H1 (cell line): Measurements from ENCODE around the gene FXN. TPM values are rescaled to one million over a fixed set of nuclear protein-coding genes. Genes with fewer than 3 reads are reported as not detected.

Experiments used
- CTCF ChIA-PET: fragments of 300-600 bp; sonication (Branson Sonifier 250); formaldehyde crosslinking; loops from one replicate; lab custom pipeline; 2021; ENCODE audit not compliant: partially characterized antibody; lab: Charles Lee
- POLR2A ChIA-PET: fragments of 300-600 bp; sonication (Branson Sonifier 250); formaldehyde crosslinking; loops from one replicate; lab custom pipeline; 2021; ENCODE audit warnings: inconsistent platforms; ENCODE audit not compliant: partially characterized antibody; lab: Charles Lee
- DNase-seq, 2 experiments: peaks; one replicate each; pipeline versions ENCODE4 v3.0.0 to v3.0.0-alpha.2; 2010 to 2022; ENCODE audit warnings: low spot score in 2 of 2, low read depth in 1 of 2, mixed read lengths in 1 of 2
- FAIRE-seq: peaks from 2 replicates; lab custom pipeline; 2011; peaks lifted over from hg19 to GRCh38; lab: Jason Lieb, UNC
- H2AFZ ChIP-seq: 2 replicates; pipeline ENCODE4 v1.8.1; 2012; ENCODE audit warnings: low read length, inconsistent platforms
- H2AK5ac ChIP-seq: 2 replicates; pipeline ENCODE4 v1.6.1; 2013; ENCODE audit warnings: low read depth, low read length
- H2BK120ac ChIP-seq: replicated peaks from 2 replicates; pipeline ENCODE3; 2013; ENCODE audit warnings: low read depth, low read length, inconsistent platforms
- H2BK12ac ChIP-seq: 2 replicates; pipeline ENCODE4 v1.6.1; 2013; ENCODE audit warnings: low read depth, low read length
- H2BK15ac ChIP-seq: 2 replicates; pipeline ENCODE4 v1.6.1; 2013; ENCODE audit warnings: low read length
- H2BK20ac ChIP-seq: 2 replicates; pipeline ENCODE4 v1.6.1; 2013; ENCODE audit warnings: low read length
- H2BK5ac ChIP-seq: 2 replicates; pipeline ENCODE4 v1.6.1; 2013; ENCODE audit warnings: low read depth, low read length
- H3K14ac ChIP-seq: 2 replicates; pipeline ENCODE4 v1.6.1; 2013; ENCODE audit warnings: inconsistent platforms; ENCODE audit not compliant: insufficient read length
- H3K18ac ChIP-seq: 2 replicates; pipeline ENCODE4 v1.6.1; 2013; ENCODE audit warnings: low read length; ENCODE audit errors: extremely low read depth
- H3K23ac ChIP-seq: 2 replicates; pipeline ENCODE4 v1.6.1; 2013; ENCODE audit warnings: inconsistent platforms; ENCODE audit not compliant: insufficient read length
- H3K23me2 ChIP-seq: 2 replicates; pipeline ENCODE4 v1.6.1; 2013; ENCODE audit warnings: low read depth, low read length
- H3K27ac ChIP-seq: 2 replicates; pipeline ENCODE4 v1.6.1; 2011; ENCODE audit warnings: low read depth, low read length, inconsistent platforms
- H3K27me3 ChIP-seq, 4 experiments: replicated peaks in 1 of 4; 1 replicate in 1 of 4; 2 replicates in 3 of 4; pipeline versions ENCODE4 v1.6.1 to v1.8.1; 2011 to 2013; ENCODE audit warnings: low read length in 3 of 4, mild to moderate bottlenecking in 3 of 4, inconsistent platforms in 2 of 4, mixed read lengths in 2 of 4, moderate library complexity in 1 of 4; ENCODE audit not compliant: control insufficient read depth in 3 of 4, insufficient read depth in 3 of 4; ENCODE audit errors: extremely low read depth in 1 of 4
- H3K36me3 ChIP-seq, 4 experiments: 2 replicates each; pipeline versions ENCODE4 v1.6.1 to v1.8.1; 2011 to 2013; ENCODE audit warnings: mild to moderate bottlenecking in 4 of 4, low read length in 3 of 4, moderate library complexity in 2 of 4, control low read depth in 1 of 4, inconsistent platforms in 1 of 4; ENCODE audit not compliant: insufficient read depth in 4 of 4, control insufficient read depth in 2 of 4
- H3K4ac ChIP-seq: replicated peaks from 2 replicates; pipeline ENCODE3; 2013; ENCODE audit warnings: low read length, low read depth, mixed read lengths, inconsistent platforms; ENCODE audit not compliant: insufficient read length
- H3K4me1 ChIP-seq, 4 experiments: replicated peaks in 1 of 4; 1 replicate in 1 of 4; 2 replicates in 3 of 4; pipeline versions ENCODE4 v1.6.1 to v1.8.1; 2011 to 2013; ENCODE audit warnings: low read length in 3 of 4, inconsistent platforms in 2 of 4, mixed read lengths in 1 of 4; ENCODE audit not compliant: insufficient read depth in 4 of 4, control insufficient read depth in 3 of 4
- H3K4me2 ChIP-seq, 2 experiments: 2 replicates each; pipeline versions ENCODE4 v1.6.1 to v1.8.1; 2011 to 2013; ENCODE audit warnings: low read depth in 2 of 2, low read length in 2 of 2, control low read depth in 1 of 2, inconsistent platforms in 1 of 2, mild to moderate bottlenecking in 1 of 2; ENCODE audit not compliant: insufficient read depth in 1 of 2
- H3K4me3 ChIP-seq, 4 experiments: fragments of 200-600, 300-600 bp in 1 of 4; sonication (generic), shearing (Covaris generic), sonication (Bioruptor Twin) in 1 of 4; 2 replicates each; pipeline versions ENCODE4 v1.5.1 to v1.8.1; 2011 to 2016; ENCODE audit warnings: low read length in 4 of 4, low read depth in 3 of 4, control low read depth in 2 of 4, inconsistent platforms in 2 of 4, mild to moderate bottlenecking in 2 of 4, mixed read lengths in 1 of 4, moderate library complexity in 1 of 4; ENCODE audit not compliant: insufficient read depth in 2 of 4; ENCODE audit errors: extremely low read depth in 1 of 4
- H3K56ac ChIP-seq: replicated peaks from 2 replicates; pipeline ENCODE3; 2013; ENCODE audit warnings: low read depth, mild to moderate bottlenecking, mixed read lengths, low read length, inconsistent platforms; ENCODE audit not compliant: insufficient read length
- H3K79me1 ChIP-seq: 2 replicates; pipeline ENCODE4 v1.6.1; 2013; ENCODE audit warnings: low read depth, low read length, control low read depth
- H3K79me2 ChIP-seq, 2 experiments: 2 replicates each; pipeline versions ENCODE4 v1.6.1 to v1.8.1; 2012 to 2013; ENCODE audit warnings: low read length in 2 of 2, mild to moderate bottlenecking in 2 of 2, inconsistent platforms in 1 of 2; ENCODE audit not compliant: insufficient read depth in 2 of 2, control insufficient read depth in 1 of 2
- H3K9ac ChIP-seq, 4 experiments: replicated peaks in 1 of 4; 1 replicate in 1 of 4; 2 replicates in 3 of 4; pipeline versions ENCODE4 v1.6.1 to v1.8.1; 2011 to 2013; ENCODE audit warnings: low read depth in 3 of 4, low read length in 3 of 4, control low read depth in 2 of 4, mild to moderate bottlenecking in 2 of 4, moderate library complexity in 2 of 4, inconsistent platforms in 1 of 4; ENCODE audit errors: extremely low read depth in 1 of 4
- H3K9me3 ChIP-seq, 2 experiments: 2 replicates each; pipeline versions ENCODE4 v1.6.1 to v1.8.1; 2012 to 2013; ENCODE audit warnings: mild to moderate bottlenecking in 2 of 2, moderate library complexity in 2 of 2, control low read depth in 1 of 2, inconsistent platforms in 1 of 2, low read depth in 1 of 2, low read length in 1 of 2, mixed read lengths in 1 of 2; ENCODE audit not compliant: insufficient read depth in 2 of 2
- H4K20me1 ChIP-seq, 2 experiments: replicated peaks in 1 of 2; 2 replicates each; pipeline versions ENCODE3 to v1.8.1; 2011 to 2013; ENCODE audit warnings: inconsistent platforms in 2 of 2, low read length in 2 of 2, mild to moderate bottlenecking in 1 of 2; ENCODE audit not compliant: insufficient read depth in 2 of 2, control insufficient read depth in 1 of 2
- H4K5ac ChIP-seq: 2 replicates; pipeline ENCODE4 v1.6.1; 2013; ENCODE audit warnings: low read length, low read depth, mixed read lengths, inconsistent platforms; ENCODE audit not compliant: insufficient read length
- H4K8ac ChIP-seq: 2 replicates; pipeline ENCODE4 v1.8.0; 2013; ENCODE audit warnings: mild to moderate bottlenecking, moderate library complexity, low read length, inconsistent platforms; ENCODE audit not compliant: insufficient read depth; ENCODE audit errors: extremely low read depth
- H4K91ac ChIP-seq: replicated peaks from 2 replicates; pipeline ENCODE3; 2013; ENCODE audit warnings: low read length, mixed read lengths, inconsistent platforms; ENCODE audit not compliant: insufficient read length
- EP300 ChIP-seq, 2 experiments: IDR thresholded peaks; 1 replicate in 1 of 2; 2 replicates in 1 of 2; pipeline ENCODE4 v1.6.1; 2011 to 2012; ENCODE audit warnings: low read depth in 2 of 2, low read length in 2 of 2, mild to moderate bottlenecking in 2 of 2, borderline replicate concordance in 1 of 2, inconsistent platforms in 1 of 2, moderate library complexity in 1 of 2
- SIX5 ChIP-seq: IDR thresholded peaks from 2 replicates; pipeline ENCODE4 v1.6.1; 2011; ENCODE audit warnings: mild to moderate bottlenecking, low read depth, low read length
- TEAD4 ChIP-seq: IDR thresholded peaks from 2 replicates; pipeline ENCODE4 v1.6.1; 2012; ENCODE audit warnings: low read depth, low read length, inconsistent platforms, mixed read lengths
- WGBS, 2 experiments: shearing (Covaris generic) in 1 of 2; methylation state at CpG; one replicate each; pipeline versions ENCODE4 v1.1.6 to v1.1.7; 2013 to 2015; ENCODE audit warnings: low lambda C conversion rate in 2 of 2, mixed read lengths in 2 of 2, inconsistent platforms in 1 of 2, low coverage in 1 of 2, missing lambda C conversion rate in 1 of 2; ENCODE audit not compliant: insufficient replicate concordance in 2 of 2, insufficient coverage in 1 of 2, insufficient read length in 1 of 2; ENCODE audit errors: extremely low coverage in 1 of 2, missing lambda C conversion rate in 1 of 2; 5-methylcytosine and 5-hydroxymethylcytosine counted together
- polyA plus RNA-seq, 7 experiments: library from polyadenylated mRNA; depleted of rRNA in 3 of 7; stranded (reverse) in 5 of 7; unstranded in 2 of 7; fragments of >200 nt in 5 of 7; fragments of 200-250 nt in 2 of 7; gene quantifications; 1 replicate in 5 of 7; 2 replicates in 1 of 7; 4 replicates in 1 of 7; pipeline versions ENCODE4 v1.2.1 to v1.2.3, GENCODE V29; 2011 to 2013; ENCODE audit warnings: missing spikeins in 2 of 7, mixed read lengths in 2 of 7
- total RNA-seq: library from RNA; stranded (reverse); fragmentation: NEBNext Ultra II Directional; extraction: Animal tissue kit (Norgen Biotek cat#: 25700); gene quantifications from 2 replicates; pipeline ENCODE4 v1.2.1, GENCODE V29; 2021
- TF ChIP-seq, protein P1 (sequence below): IDR thresholded peaks from 2 replicates; pipeline ENCODE4 v1.6.1; 2011; ENCODE audit warnings: low read length, improper control_type of control experiment

The FXN gene
- total and polyA plus RNA-seq, 2 of the 8 experiments (the other 6 are each of a cell fraction or from before 2014, with no cell fraction given), result 34.2 to 37.5 TPM

DNA sequence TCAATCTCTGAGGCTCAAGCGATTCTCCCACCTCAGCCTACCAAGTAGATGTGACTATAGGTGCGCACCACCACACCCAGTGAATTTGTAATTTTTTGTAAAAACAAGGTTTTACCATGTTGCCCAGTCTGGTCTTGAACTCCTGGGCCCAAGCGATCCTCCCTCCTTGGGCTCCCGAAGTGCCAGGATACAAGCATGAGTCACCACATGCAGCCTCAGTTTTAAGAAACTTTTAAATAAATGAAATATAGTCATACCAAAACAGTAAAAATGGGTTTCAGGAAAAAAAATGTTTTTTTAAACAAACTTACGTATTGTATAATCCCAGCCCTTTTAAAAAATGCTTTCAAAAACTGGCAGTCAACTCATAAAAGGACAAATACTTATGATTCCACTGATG is 26.6 kb downstream of the FXN start:
- H2BK5ac ChIP-seq, result no peak overlapping the region
- H3K56ac ChIP-seq, result no peak overlapping the region
- H2AK5ac ChIP-seq, result no peak overlapping the region
- H3K4me2 ChIP-seq, result no peak overlapping the region
- H2BK20ac ChIP-seq, result no peak overlapping the region
- no peak overlapping the region for H2BK15ac ChIP-seq
- no peak for DNase-seq
- no peak overlapping the region for H3K4ac ChIP-seq
- H3K23ac ChIP-seq, result no peak overlapping the region
- H4K5ac ChIP-seq, result no peak overlapping the region
- 0 out of 2 replicates have a peak, but pooled peaks cover 2% of the 10 kb centered on the region for H3K79me1 ChIP-seq
- TF ChIP-seq EP300 (IDR thresholded peaks at IDR 0.05; ENCODE audit: borderline replicate concordance in 1 of 2, low read depth in 2 of 2, low read length in 2 of 2) (no peak), TEAD4 (no peak), SIX5 (no peak)
- TF ChIP-seq, protein P1, sequence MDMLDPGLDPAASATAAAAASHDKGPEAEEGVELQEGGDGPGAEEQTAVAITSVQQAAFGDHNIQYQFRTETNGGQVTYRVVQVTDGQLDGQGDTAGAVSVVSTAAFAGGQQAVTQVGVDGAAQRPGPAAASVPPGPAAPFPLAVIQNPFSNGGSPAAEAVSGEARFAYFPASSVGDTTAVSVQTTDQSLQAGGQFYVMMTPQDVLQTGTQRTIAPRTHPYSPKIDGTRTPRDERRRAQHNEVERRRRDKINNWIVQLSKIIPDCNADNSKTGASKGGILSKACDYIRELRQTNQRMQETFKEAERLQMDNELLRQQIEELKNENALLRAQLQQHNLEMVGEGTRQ, result no peak
- no peak overlapping the region for H2BK120ac ChIP-seq
- WGBS, 2 experiments, result 93% methylated on average over 5 of the region's 5 CpGs; no CpG with 5 or more reads in 1 of the 2 experiments
- H3K9ac ChIP-seq, result no peak overlapping the region
- FAIRE-seq, result no peak
- no peak overlapping the region for H3K14ac ChIP-seq
- H3K36me3 ChIP-seq, result peaks cover 0 to 17% (median 6%) of the 10 kb centered on the region in 4 experiments; a peak in 4 of 8 replicates
- no peaks in the 10 kb centered on the region for H3K9me3 ChIP-seq
- H4K20me1 ChIP-seq, result no peaks in the 10 kb centered on the region
- H3K18ac ChIP-seq, result no peak overlapping the region
- POLR2A ChIA-PET, result no interaction called here
- no peak overlapping the region for H4K8ac ChIP-seq
- H2BK12ac ChIP-seq, result no peak overlapping the region
- CTCF ChIA-PET, result interaction anchor here (0.8 to 1.8 kb wide), 4 partner anchors 25 to 140 kb away, joined by 3 to 5 read pairs (median 3); no protein-coding TSS in a partner anchor
- no peaks in the 10 kb centered on the region for H3K27me3 ChIP-seq
- 0 out of 4 replicates have a peak, but pooled peaks cover 0 to 3% of the 10 kb centered on the region in 2 experiments for H3K79me2 ChIP-seq
- no peak overlapping the region for H4K91ac ChIP-seq
- H3K4me3 ChIP-seq, result no peak overlapping the region
- H2AFZ ChIP-seq, result no peak overlapping the region
- peaks cover 2 to 9% (median 5%) of the 10 kb centered on the region in 4 experiments; a peak in 6 of 7 replicates for H3K4me1 ChIP-seq
- H3K23me2 ChIP-seq, result no peaks in the 10 kb centered on the region
- H3K27ac ChIP-seq, result no peak overlapping the region
